GM21526 (cell line): ENCODE measurements around the gene FZD8.
"Not testable (repeated sequence)": the region's sequence is repeated elsewhere in the genome, so short reads cannot be mapped to it uniquely, and the experiment has no call there.

ENCODE experiments used
- ATAC-seq: cut with Tn5 transposase; IDR thresholded peaks from one replicate; pipeline ENCODE4 v1.9.1; 2021; ENCODE audit warnings: moderate library complexity; ENCODE audit not compliant: unreplicated experiment, low FRiP score

FZD8 gene

GRCh38 chr10:35642035-35642792 is at the start of gene FZD8:
FZD8 (minus strand) TSS chr10:35642296; CDS start chr10:35641429, 867 bp downstream.
- ATAC-seq = peak; percentile 95

- ATAC-seq = no peak
Measured at GRCh38 chr10:35691522-35692236, 49.6 kb upstream of the FZD8 start.

GRCh38 chr10:35690534-35690933 is 48.4 kb upstream of the FZD8 start:
- no peak for ATAC-seq

- not testable (repeated sequence) for ATAC-seq
Measured at GRCh38 chr10:35685858-35686257, 43.8 kb upstream of the FZD8 start.

GRCh38 chr10:35685402-35685801 is 43.3 kb upstream of the FZD8 start:
- no peak for ATAC-seq

GRCh38 chr10:35684586-35684985 is 42.5 kb upstream of the FZD8 start:
- ATAC-seq = no peak

GRCh38 chr10:35675846-35676245 is 33.8 kb upstream of the FZD8 start:
- ATAC-seq = no peak

- no peak for ATAC-seq
Measured at GRCh38 chr10:35674843-35675242, 32.7 kb upstream of the FZD8 start.

GRCh38 chr10:35668865-35669650 is 27.0 kb upstream of the FZD8 start:
- ATAC-seq = no peak

GRCh38 chr10:35667971-35668370 is 25.9 kb upstream of the FZD8 start:
- ATAC-seq = no peak

- ATAC-seq = no peak
Measured at GRCh38 chr10:35667270-35667889, 25.3 kb upstream of the FZD8 start.

- ATAC-seq = no peak
Measured at GRCh38 chr10:35661236-35661635, 19.1 kb upstream of the FZD8 start.

GRCh38 chr10:35659456-35659855 is 17.4 kb upstream of the FZD8 start:
- no peak for ATAC-seq

- no peak for ATAC-seq
Measured at GRCh38 chr10:35657621-35658020, 15.5 kb upstream of the FZD8 start.

GRCh38 chr10:35652824-35653223 is 10.7 kb upstream of the FZD8 start:
- no peak for ATAC-seq

- ATAC-seq = no peak
Measured at GRCh38 chr10:35650894-35651293, 8.8 kb upstream of the FZD8 start.

- no peak for ATAC-seq
Measured at GRCh38 chr10:35644050-35644950, 2.2 kb upstream of the FZD8 start.

- ATAC-seq = no peak
Measured at GRCh38 chr10:35643151-35644049, 1.3 kb upstream of the FZD8 start.

- no peak for ATAC-seq
Measured at GRCh38 chr10:35642793-35643114, 658 bp upstream of the FZD8 start.
